GM13976 (cell line): ENCODE measurements around the gene PLXNA3.

Source experiments
- DNase-seq: peaks from one replicate; pipeline ENCODE4 v3.0.0; 2012; ENCODE audit warnings: low spot score
- in situ Hi-C: fragments of 300-500 bp; cut with MboI; formaldehyde crosslinking; loops from one replicate; pipeline ENCODE4 v1.12.0; 2022; ENCODE audit warnings: low sequenced_read_pairs, mixed read lengths, inconsistent platforms; ENCODE audit not compliant: unreplicated experiment
- TF ChIP-seq, protein P1 (sequence below): IDR thresholded peaks from 2 replicates; pipeline ENCODE4 v1.5.1; 2012; ENCODE audit warnings: borderline replicate concordance, mild to moderate bottlenecking; ENCODE audit not compliant: insufficient read depth; ENCODE audit errors: extremely low read depth, missing control alignments, control extremely low read depth

The PLXNA3 gene

GRCh38 chrX:154507673-154508383 is 49.7 kb downstream of the PLXNA3 start:
- no peak for DNase-seq
- TF ChIP-seq, protein P1, sequence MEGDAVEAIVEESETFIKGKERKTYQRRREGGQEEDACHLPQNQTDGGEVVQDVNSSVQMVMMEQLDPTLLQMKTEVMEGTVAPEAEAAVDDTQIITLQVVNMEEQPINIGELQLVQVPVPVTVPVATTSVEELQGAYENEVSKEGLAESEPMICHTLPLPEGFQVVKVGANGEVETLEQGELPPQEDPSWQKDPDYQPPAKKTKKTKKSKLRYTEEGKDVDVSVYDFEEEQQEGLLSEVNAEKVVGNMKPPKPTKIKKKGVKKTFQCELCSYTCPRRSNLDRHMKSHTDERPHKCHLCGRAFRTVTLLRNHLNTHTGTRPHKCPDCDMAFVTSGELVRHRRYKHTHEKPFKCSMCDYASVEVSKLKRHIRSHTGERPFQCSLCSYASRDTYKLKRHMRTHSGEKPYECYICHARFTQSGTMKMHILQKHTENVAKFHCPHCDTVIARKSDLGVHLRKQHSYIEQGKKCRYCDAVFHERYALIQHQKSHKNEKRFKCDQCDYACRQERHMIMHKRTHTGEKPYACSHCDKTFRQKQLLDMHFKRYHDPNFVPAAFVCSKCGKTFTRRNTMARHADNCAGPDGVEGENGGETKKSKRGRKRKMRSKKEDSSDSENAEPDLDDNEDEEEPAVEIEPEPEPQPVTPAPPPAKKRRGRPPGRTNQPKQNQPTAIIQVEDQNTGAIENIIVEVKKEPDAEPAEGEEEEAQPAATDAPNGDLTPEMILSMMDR = no peak
- in situ Hi-C loops = no loop called here

- no peak for DNase-seq
- TF ChIP-seq, protein P1 = no peak
- in situ Hi-C loops = no loop called here
These were observed 50.3 kb downstream of the PLXNA3 start for GRCh38 chrX:154508384-154508745.

- DNase-seq = no peak
- in situ Hi-C loops = no loop called here
- TF ChIP-seq, protein P1 = no peak
These were observed 51.4 kb downstream of the PLXNA3 start for GRCh38 chrX:154509455-154509854.

DNA sequence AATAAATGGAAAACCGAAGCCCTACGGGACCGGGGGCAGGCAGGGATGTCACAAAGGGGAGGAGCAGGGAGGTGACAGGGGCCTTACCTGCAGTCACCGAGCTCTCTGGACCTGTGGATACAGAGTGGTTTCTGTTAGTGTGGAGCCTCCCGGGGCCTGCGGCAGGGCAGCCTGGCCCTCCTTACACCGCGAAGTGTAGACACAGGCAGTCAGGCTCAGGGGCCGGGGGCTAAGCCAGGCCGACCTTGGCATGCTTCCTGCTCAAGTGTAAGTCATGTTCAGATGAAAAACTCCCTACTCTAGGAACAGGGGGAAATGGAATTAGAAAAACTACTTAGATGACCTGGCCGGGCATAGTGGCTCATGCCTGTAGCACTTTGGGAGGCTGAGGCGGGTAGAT is 53.7 kb downstream of the PLXNA3 start:
- in situ Hi-C loops = no loop called here
- TF ChIP-seq, protein P1 = no peak
- DNase-seq = no peak

DNA sequence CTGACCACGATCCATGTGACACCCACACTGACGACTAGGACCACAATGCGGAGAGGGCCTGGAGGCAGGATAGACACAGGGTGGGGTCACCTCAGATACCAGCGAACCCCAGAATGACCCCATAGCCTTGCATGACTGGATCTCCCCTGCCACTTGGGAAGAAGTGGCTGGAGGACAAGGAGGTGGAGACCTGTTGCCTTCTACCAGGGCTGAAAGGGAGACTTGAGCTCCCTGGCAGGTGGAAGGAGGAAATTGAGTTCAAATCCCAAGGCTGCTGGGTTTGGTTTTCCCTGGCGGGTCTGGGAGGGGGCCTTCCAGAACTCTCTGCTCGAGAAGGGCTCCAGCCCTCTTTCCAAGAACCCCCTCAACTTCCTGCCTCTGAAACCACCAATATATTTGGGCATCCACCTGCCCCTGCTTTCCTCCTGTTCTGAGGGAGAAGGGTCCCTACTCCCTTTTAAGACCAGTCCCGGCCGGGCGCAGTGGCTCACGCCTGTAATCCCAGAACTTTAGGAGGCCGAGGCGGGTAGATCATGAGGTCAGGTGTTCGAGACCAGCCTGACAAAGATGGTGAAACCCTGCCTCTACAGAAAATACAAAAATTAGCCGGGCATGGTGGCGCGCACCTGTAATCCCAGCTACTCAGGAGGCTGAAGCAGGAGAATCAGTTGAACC is 54.9 kb downstream of the PLXNA3 start:
- DNase-seq = no peak
- in situ Hi-C loops = no loop called here
- TF ChIP-seq, protein P1 = no peak

DNA sequence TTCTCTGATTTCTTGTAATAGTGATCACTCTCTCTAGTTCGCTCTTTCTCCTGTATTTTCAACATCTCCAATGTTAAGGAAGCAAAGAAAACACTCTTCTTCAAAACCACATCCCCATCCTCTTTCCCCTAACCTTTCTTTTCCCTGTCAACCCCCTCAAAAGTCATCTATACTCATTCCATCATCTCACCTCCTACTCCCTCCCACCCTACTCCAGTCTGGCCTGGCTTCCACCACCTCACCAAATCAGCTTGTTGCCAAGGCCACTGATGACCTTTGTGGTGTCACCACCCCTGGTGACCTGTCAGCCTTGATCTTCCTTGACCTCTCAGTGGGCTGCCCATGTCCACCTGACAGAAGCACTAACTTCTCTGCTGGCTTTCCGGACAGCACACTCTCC is 55.6 kb downstream of the PLXNA3 start:
- TF ChIP-seq, protein P1 = no peak
- in situ Hi-C loops = no loop called here
- DNase-seq = no peak
